Activated CD8-positive, alpha-beta T cell treated with anti-CD3 and anti-CD28 coated beads for 36 hours (primary cell): ENCODE measurements around the gene DIO1. TPM values are rescaled to one million over a fixed set of nuclear protein-coding genes. Genes with fewer than 3 reads are reported as not detected.

Source experiments
- ATAC-seq: fragments of 200-7000 bp; cut with Tn5 transposase; one replicate; pipeline ENCODE4 v1.10.0; 2021; ENCODE audit warnings: mild to moderate bottlenecking, moderate library complexity
- CTCF ChIA-PET: fragments of 350-600 bp; sonication (Branson Sonifier 250); formaldehyde crosslinking; loops from one replicate; lab custom pipeline; 2021; ENCODE audit warnings: antibody characterized with exemption; lab: Charles Lee
- POLR2A ChIA-PET: fragments of 350-600 bp; sonication (Branson Sonifier 250); formaldehyde crosslinking; loops from one replicate; lab custom pipeline; 2021; ENCODE audit warnings: antibody characterized with exemption; lab: Charles Lee
- DNase-seq: peaks from one replicate; pipeline ENCODE4 v3.0.0-alpha.2; 2020
- H3K27ac Mint-ChIP-seq: one replicate; pipeline ENCODE4 v1.8.0; 2021; ENCODE audit warnings: mild to moderate bottlenecking, mixed read lengths
- H3K27me3 Mint-ChIP-seq: one replicate; pipeline ENCODE4 v1.8.0; 2021; ENCODE audit warnings: mixed read lengths
- H3K36me3 Mint-ChIP-seq: one replicate; pipeline ENCODE4 v1.8.0; 2021; ENCODE audit warnings: low read depth, mixed read lengths
- H3K4me1 Mint-ChIP-seq: one replicate; pipeline ENCODE4 v1.8.0; 2021; ENCODE audit warnings: low read depth, mixed read lengths
- H3K4me3 Mint-ChIP-seq: one replicate; pipeline ENCODE4 v1.8.0; 2021; ENCODE audit warnings: mild to moderate bottlenecking, moderate library complexity, mixed read lengths
- H3K9me3 Mint-ChIP-seq: one replicate; pipeline ENCODE4 v1.8.0; 2021; ENCODE audit warnings: mixed read lengths
- CTCF ChIP-seq: fragments of 200-600 bp; IDR thresholded peaks from one replicate; pipeline ENCODE4 v1.8.0; 2022; ENCODE audit warnings: antibody characterized with exemption, mild to moderate bottlenecking
- intact Hi-C: fragments of 100-400 bp; cut with micrococcal nuclease; formaldehyde crosslinking; loops from one replicate; pipeline ENCODE4 v1.10.0; 2022
- total RNA-seq, 2 experiments: library from RNA; stranded (reverse); gene quantifications; one replicate each; pipeline ENCODE4 v1.2.3, GENCODE V29; 2021

Gene DIO1
- total RNA-seq, 2 experiments from 2014 or later = not detected

GRCh38 chr1:53931523-53931922 is 37.5 kb downstream of the DIO1 start:
- TF ChIP-seq CTCF = no peak
- H3K4me3 Mint-ChIP-seq = no peak overlapping the region
- POLR2A ChIA-PET = interaction anchor here (1.2 kb wide), 1 partner anchor 14 kb away, joined by 3 read pairs; no protein-coding TSS in a partner anchor
- intact Hi-C loops = no loop called here
- no peak for ATAC-seq
- no peaks in the 10 kb centered on the region for H3K27me3 Mint-ChIP-seq
- H3K4me1 Mint-ChIP-seq = peaks cover 8% of the 10 kb centered on the region
- no peak overlapping the region for H3K27ac Mint-ChIP-seq
- no peak for DNase-seq
- peaks cover 2% of the 10 kb centered on the region for H3K9me3 Mint-ChIP-seq
- H3K36me3 Mint-ChIP-seq = peaks cover 48% of the 10 kb centered on the region
- CTCF ChIA-PET = interaction anchor here (0.9 to 1.9 kb wide), 7 partner anchors 8 to 176 kb away, joined by 3 to 5 read pairs (median 3); no protein-coding TSS in a partner anchor

DNA sequence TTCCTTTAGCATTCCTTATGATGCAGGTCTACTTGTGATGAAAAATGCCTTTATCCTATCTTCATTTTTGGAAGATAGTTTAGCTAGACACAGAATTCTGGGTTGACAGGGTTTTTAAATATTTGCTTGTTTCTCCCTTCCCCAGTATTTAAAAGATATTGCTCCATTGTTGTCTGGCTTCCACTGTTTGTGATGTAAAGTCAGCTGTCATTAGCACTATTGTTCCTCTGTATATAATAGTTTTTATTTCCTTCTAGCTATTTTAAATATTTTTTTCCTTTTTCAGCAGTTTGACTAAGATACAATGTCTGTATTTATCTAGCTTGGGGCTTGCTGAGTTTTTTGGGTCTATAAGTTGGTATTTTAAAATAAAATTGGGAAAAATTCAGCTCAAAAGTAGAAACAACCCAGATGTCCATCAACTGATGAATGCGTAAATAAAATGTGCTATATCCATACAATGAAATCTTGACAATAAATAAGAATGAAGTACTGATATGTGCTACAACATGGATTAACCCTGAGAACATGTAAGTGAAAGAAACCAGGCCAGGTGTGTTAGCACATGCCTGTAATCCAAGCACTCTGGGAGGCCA is 40.3 kb downstream of the DIO1 start:
- intact Hi-C loops = no loop called here
- H3K36me3 Mint-ChIP-seq = peaks cover 41% of the 10 kb centered on the region
- ChIA-PET CTCF (interaction anchor here (0.9 to 1.2 kb wide), 4 partner anchors 10 to 56 kb away, joined by 3 to 5 read pairs (median 4); partner anchors contain the start of gene YIPF1), POLR2A (interaction anchor here (0.7 kb wide), 1 partner anchor 28 kb away, joined by 3 read pairs; no protein-coding TSS in a partner anchor)
- DNase-seq = no peak
- peaks cover 13% of the 10 kb centered on the region for H3K4me1 Mint-ChIP-seq
- no peak overlapping the region for H3K27ac Mint-ChIP-seq
- peaks cover 2% of the 10 kb centered on the region for H3K9me3 Mint-ChIP-seq
- no peak for ATAC-seq
- no peak for TF ChIP-seq CTCF
- H3K27me3 Mint-ChIP-seq = no peaks in the 10 kb centered on the region
- H3K4me3 Mint-ChIP-seq = no peak overlapping the region

DNA sequence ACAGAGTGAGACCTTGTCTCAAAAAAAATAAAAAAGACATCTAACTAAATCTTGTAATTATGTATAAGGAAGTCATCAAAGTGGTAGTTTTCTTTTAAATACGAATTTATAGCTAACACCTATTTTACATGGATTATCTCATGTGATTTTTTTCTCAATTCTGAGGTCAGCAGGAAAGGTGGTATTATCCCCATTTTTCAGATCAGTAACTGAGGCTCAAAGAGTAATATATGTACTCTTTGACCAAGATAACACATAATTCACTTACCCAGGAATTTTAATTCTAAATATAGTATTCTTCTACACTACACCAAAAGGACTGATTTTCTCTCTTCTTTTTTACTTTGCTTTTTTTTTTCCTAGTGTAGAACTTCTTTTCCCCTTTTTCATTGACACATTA is 42.4 kb downstream of the DIO1 start:
- peaks cover 37% of the 10 kb centered on the region for H3K36me3 Mint-ChIP-seq
- TF ChIP-seq CTCF = no peak
- H3K27me3 Mint-ChIP-seq = no peaks in the 10 kb centered on the region
- peaks cover 7% of the 10 kb centered on the region for H3K4me1 Mint-ChIP-seq
- no peak for ATAC-seq
- H3K9me3 Mint-ChIP-seq = peaks cover 2% of the 10 kb centered on the region
- CTCF ChIA-PET = interaction anchor here (0.8 to 1.8 kb wide), 4 partner anchors 13 to 75 kb away, joined by 3 to 5 read pairs (median 3); no protein-coding TSS in a partner anchor
- no peak for DNase-seq
- intact Hi-C loops = no loop called here
- POLR2A ChIA-PET = interaction anchor here (0.6 to 0.8 kb wide), 2 partner anchors 17 to 531 kb away, joined by 3 to 5 read pairs; no protein-coding TSS in a partner anchor
- H3K27ac Mint-ChIP-seq = no peak overlapping the region
- no peak overlapping the region for H3K4me3 Mint-ChIP-seq

GRCh38 chr1:53938136-53938830 is 44.3 kb downstream of the DIO1 start:
- peaks cover 40% of the 10 kb centered on the region for H3K36me3 Mint-ChIP-seq
- DNase-seq = no peak
- no peak overlapping the region for H3K4me3 Mint-ChIP-seq
- ATAC-seq = no peak
- H3K4me1 Mint-ChIP-seq = peaks cover 21% of the 10 kb centered on the region
- H3K27ac Mint-ChIP-seq = peak overlapping the region; percentile 42
- intact Hi-C loops = no loop called here
- CTCF ChIA-PET = no interaction called here
- POLR2A ChIA-PET = no interaction called here
- no peaks in the 10 kb centered on the region for H3K27me3 Mint-ChIP-seq
- TF ChIP-seq CTCF = no peak
- H3K9me3 Mint-ChIP-seq = peaks cover 2% of the 10 kb centered on the region
